Left lobe of liver (tissue), 2 donors: ENCODE data around the gene CDC42BPA. TPM values are rescaled to one million over a fixed set of nuclear protein-coding genes. Genes with fewer than 3 reads are reported as not detected.

ENCODE experiments used
- ATAC-seq: fragments of 200-7000 bp; cut with Tn5 transposase; one replicate; pipeline ENCODE4 v1.9.1; 2020; ENCODE audit warnings: mild to moderate bottlenecking, moderate library complexity
- DNase-seq: peaks from one replicate; pipeline ENCODE4 v3.0.0-alpha.2; 2020; ENCODE audit warnings: low spot score
- total RNA-seq: library from RNA; stranded (reverse); gene quantifications from one replicate; pipeline ENCODE4 v1.2.1, GENCODE V29; 2021
- donor health status: DM: no; HTN: no; CAD: no; lungs with moderate emphysema.
- donor health status: DM: no; HTN: yes; CAD: no.

CDC42BPA gene
- total RNA-seq, 1 donor from 2014 or later: 14.5 TPM

DNA sequence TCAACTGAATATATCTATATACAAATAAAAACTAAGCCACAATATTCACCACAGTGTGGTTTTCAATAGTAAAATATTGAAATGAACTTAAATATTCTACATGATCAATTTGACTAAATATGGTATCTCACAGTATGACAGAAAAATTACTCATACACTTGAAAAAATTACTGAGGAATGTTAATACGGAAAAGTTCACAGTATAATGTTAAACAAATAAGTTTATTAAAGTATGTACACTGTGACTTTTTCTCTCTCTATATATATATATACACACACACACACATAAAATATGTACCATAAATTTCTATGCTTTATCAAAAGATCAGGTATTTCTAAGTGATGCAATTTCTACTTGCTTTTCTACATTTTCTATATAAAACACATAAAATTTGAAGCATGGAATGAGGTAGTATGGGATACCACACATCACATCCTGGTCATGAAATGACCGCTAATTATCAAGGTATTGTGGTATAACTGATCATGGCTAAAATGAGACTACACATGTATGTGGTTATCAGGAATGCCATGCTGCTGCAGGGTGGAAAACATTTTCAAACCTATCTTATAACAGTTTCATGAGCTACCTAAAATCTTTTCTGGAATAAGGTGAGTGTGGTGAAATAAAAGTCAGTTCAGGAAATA, 102.3 kb downstream of the CDC42BPA start:
- DNase-seq (no peak), ATAC-seq (no peak)

DNA sequence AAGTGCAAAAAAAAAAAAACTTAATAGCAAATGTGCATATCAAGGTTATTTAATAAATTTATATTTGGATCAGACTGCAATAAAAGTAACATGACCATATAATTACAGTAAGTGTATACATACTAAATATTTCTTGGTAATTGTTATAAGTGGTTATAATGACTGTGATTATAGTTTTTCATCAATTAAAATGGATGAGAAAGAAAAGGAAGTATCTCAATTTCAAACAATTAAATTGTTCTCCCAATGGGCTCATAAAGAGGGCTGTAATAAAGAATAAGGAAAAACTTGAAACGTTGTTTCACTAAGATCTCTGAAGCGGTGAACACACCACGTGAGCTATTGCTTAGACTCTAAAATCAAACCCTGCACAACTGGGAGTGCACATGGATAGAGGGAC, 104.1 kb downstream of the CDC42BPA start:
- ATAC-seq: no peak
- DNase-seq: no peak

DNA sequence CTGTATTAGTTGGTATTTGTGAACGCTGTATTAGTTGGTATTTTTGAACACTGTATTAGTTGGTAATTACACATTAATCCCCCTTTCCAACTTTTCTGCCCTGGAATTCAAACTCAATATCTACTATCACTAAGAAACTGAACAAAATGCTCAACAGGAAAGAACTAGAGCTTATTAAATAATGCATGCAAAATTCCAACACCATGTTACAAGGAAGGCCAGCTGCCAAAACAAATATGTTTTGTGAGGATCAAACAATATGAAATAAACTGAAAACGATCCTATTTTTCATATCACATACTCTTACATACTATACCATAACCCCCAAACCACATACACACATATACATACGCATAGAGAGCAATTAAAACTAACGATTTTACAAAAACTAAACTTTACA, 104.9 kb downstream of the CDC42BPA start:
- DNase-seq: no peak
- ATAC-seq: no peak

DNA sequence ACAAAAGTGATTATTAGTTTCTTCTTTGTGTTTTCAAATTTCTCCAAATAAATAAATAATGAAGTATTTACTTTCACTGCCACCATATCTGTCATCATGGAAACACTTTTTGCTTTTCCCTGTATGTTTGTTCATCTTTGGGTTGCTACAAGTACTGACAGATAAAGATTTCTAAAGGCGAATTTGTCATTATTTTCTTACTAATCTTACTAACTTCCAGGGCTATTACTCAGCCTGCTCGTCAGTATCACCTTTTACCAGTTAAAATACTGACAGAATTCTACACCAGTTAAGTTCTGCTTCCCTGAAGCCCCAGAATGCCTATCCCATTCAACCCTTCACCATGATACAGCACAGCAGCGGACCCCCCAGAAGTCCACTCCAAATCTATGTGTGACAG, 106.1 kb downstream of the CDC42BPA start:
- no peak for DNase-seq
- ATAC-seq: no peak

DNA sequence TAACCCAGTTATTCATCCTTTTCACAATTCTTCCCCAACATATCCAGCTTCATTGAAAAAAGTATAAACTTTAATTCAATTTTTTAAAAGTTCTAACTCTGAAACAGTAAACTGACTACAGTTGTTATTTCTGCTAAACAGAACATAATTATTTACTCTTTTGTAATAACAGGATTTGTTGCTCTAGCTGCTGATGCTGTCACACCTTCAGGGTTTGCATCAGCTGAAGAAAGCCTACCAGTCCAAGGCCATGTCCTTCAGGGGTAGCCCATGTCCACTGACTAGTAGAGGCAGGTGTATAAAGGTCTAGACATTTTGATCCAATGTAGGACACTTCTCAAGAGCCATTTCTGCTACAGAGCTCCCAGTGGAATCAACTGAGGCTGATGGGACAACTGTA, 107.7 kb downstream of the CDC42BPA start:
- DNase-seq (no peak), ATAC-seq (no peak)

DNA sequence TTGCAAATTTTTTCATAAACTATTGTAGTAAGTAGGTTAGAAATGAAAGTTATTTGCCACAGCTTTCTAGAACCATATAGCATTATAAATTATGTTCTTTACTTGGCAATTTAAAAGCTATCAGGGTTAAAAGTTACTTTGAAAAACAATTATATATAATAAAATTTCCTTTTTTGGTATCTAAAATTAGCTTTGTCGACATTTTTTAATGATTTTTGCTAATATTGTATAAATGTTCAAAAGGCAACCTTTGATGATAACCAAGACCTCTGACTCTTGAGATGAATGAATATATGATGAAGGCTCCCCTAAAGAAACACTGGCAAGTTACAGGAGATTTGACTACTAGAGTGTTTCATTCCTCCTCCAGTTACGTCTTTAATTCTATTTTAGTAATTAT, 121.2 kb downstream of the CDC42BPA start:
- DNase-seq (no peak), ATAC-seq (no peak)

DNA sequence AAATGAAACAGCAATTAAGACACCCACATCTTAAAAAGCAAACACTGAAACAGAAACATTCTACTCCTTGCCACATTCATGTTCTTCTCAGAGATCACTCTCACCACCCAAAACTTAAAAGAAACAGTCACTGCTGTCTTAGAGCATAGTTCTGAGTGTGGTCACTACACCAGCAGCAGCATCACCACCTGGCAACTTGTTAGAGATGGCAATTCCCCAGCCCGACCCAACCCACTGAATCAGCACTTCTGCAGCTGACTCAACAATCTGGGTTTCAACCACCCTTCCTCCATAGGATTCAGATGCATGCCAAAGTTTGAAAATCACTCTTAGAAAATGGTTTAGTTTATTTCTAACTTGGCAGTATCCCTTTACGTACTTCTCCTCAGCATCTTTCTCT, 126.1 kb downstream of the CDC42BPA start:
- no peak for DNase-seq
- ATAC-seq: peak; percentile 33

DNA sequence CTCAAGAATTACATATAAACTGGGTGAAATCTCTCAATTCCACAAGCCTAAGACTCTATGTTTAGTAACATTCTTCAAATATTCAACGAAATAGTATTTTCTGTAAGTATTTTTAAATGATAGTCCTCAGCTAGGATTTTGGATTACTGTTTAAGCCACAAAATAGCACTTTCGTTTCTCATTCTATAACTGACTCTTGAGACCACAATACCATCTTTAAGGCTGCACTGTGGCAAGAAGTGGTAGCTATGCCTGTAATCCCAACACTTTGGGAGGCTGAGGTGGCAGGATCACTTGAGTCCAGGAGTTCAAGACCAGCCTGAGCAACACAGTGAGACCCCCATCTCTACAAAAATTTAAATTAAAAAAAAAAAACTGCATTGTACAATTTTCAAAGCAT, 126.7 kb downstream of the CDC42BPA start:
- DNase-seq (no peak), ATAC-seq (no peak)

DNA sequence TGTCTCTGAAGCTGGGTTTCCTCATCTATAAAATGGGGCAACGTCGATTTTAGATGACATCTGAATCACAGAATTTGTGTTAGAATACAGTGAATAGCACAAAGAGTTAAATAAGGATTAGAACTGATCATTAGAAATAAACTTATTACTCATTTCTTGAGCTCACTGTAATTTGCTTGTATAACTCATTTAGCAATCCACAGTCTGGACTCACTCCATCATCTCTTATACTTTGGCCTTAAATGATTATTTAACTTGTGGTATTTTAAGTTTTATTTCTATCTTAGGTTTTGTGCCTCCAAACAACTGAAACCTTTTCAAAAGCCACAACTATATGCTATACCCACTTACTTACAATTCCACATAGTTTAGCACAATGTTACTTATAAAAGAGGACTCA, 128.0 kb downstream of the CDC42BPA start:
- no peak for ATAC-seq
- no peak for DNase-seq

DNA sequence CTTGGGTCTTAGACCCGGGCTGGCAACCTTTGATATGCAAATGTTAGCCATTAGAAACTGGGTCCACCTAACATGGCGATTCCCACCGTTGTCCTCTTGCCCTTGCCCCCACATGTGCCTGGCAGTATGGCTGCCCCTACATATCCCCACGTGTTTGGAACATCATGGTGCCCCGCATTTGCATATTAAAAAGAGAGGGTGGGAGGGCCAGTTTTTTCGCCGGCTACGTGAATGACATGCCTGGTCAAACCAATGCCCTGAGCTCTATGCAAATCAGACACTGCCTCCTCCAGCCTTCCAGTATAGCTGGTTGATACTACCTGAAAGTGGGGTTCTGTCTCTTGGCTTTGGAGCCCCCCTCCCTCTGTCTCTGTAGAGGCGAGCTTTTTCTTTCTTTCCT, 133.0 kb downstream of the CDC42BPA start:
- ATAC-seq: no peak
- no peak for DNase-seq

DNA sequence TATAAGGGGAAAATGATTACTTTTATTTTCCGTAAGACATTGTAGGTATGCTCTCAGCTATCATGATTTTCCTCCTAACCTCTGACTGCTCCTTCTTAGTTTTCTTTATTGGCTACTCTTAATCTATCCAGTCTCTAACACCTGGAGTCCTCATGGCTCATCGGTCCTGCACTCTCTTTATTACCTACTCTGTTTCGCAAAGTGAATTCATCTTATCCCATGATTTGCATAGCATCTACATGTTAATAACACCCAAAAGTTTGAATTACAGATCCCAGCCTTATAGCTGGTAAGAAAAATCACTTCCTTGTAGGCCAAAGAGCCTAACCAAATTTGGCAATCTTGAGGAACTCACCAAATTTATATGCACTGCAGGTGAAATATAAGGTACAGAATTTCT, 136.3 kb downstream of the CDC42BPA start:
- DNase-seq (no peak), ATAC-seq (no peak)

DNA sequence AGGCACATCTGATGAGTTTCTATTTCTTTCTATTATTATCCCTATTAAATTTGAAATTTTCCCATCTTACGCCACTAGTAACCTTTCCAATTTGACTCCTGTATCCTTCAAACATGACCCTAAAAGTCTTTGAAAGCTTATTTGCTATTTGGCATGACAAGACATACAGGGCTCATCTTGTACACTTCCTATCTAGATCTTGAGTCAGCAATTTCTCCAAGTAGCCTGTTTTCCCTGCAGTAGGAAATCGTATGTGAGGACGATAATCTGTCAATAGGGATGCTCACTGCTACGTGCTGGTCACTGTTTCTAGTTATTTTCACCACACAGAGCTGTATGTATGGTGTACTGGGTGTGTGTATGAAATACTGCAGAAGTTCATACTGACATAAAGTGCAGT, 142.7 kb downstream of the CDC42BPA start:
- DNase-seq (no peak), ATAC-seq (no peak)

DNA sequence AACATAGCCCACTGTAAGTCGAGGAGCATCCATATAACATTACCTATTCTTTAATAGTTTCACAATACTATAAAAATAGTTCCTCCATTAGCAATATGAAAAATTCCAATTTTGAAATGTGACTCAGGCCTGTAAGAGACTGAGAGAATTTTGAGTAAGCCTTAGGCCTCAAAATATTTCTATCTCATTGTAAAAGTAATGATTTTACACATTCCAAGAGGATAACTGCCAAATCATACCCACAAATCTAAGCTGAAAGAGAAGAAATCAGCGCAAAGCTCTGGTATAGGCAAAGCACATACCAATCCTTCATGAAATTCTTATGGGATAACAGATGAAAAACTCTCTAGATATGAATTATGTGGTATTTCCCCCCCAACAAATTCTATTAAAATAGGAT, 144.1 kb downstream of the CDC42BPA start:
- DNase-seq (no peak), ATAC-seq (no peak)

DNA sequence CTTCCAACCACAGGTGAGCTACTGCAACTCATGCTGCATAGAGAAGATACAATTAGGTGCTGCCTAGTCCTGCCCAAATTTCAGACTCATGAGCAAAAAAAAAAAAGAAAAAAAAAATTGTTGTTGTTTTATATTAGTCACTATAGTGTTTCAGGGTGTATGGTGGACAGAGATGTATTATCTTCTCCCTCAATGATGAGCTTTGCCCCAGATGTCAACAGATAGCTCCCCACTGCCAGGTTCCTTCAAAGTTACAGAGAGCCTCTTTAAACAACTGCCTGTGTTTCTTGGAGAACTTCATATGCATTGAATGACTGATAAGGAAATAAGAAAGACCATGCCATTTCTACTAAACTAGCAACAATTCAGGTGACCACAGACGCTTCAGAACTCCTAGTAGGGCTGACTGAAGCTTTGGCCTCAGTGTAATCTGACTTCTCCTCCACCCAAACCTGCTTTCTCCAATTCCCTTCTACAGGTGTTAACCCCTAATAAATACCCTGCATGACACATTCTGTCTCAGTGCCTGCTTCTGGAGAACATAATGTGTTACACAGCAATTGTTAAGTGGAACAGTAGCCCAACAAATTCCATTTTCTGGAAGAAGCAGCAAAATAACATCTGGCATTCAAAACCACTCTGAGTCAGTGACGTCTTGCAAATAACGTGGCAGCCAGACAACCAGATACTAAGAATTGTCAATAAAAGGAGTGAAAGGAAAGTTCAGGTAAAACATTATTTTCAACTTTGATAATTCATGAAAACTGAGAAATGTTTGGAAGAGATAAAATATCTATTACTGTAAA, 147.7 kb downstream of the CDC42BPA start:
- ATAC-seq (no peak), DNase-seq (no peak)

DNA sequence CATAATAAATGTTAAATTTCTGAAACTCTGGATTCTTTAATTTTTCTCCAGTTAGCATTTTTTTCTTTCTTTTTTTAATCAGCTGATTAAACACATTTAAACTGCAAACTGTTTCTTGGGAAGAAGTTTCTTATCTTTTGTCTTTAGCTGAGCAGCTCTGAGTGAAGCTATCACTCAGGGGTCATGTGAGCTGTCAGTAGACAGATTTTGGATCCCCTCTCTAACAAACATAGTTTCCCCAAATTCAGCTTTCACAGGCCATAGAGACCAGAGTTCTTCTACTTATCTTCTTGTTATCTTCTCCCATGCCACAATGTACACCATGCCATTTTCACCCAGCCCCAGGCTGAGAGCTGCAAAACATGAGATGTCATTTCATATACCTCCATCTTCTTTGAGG, 148.9 kb downstream of the CDC42BPA start:
- no peak for DNase-seq
- no peak for ATAC-seq

DNA sequence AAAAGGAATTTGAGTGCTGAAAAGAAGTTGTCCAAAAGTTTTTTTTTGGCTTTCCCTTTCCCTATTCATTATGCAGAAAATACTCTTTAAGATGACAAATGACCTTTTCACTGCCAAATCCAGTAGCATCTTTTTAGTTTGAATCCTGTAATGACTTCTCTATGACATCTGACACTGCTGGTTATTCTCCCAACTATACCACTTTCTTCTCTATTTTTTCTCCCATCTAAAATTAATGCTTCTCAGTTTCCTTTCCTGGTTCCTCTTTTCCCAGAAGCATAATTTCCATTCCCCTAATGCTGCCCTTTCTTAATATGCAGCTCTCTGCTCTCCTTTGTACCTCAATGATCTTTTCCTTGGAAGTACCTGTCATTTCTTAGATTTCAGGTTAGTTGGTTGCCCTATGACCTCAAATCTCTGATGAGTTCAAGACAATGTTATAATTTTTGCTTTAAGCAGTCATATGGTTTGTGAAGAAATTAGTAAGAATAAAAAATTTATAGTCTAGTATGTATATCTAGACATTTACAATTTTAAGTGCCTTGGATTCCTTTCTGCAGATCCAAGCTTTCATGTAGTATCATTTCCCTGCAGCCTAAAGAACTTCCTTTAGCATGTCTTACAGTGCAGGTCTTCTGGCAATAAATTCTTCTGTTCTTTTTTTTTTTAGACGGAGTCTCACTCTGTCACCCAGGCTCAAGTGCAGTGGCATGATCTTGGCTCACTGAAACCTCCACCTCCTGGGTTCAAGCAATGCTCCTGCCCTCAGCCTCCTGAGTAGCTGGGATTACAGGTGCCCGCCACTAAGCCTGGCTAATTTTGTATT, 150.8 kb downstream of the CDC42BPA start:
- no peak for ATAC-seq
- DNase-seq: no peak

DNA sequence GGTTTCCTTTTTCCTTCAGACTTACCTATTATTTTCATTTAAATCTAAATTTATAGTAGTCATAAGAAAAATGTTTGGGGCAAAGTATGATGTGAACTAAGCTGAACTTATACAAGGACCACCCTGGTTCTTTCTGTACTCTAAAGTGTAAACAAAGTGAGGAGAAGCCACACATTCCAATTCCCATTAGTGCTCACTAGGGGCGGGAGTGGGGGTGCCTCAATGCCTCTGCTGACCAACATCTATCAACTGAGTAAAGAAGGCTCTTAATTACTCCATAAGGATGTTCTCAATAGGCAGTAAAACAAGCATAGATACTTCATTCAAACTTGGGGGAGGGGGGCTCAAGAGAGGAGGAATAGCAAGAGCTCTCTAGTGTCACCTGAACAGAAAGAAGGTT, 151.7 kb downstream of the CDC42BPA start:
- no peak for DNase-seq
- no peak for ATAC-seq

DNA sequence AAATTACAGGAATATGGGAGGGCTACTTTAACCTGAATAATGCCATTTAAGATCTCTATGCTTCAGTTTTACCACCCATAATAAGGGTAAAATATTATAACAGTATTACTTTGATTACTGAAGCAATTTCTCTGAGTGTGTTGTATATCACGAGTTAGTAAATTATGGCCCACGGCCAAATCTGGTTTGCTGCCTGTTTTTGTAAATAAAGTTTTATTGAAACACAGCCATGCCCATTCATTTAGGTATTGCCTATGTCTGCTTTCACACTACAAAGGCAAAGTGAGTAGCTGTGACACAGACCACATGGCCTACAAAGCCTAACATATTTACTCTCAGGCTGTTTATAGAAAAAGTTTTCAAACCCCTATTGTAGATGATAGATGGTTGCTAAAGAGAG, 156.8 kb downstream of the CDC42BPA start:
- no peak for ATAC-seq

DNA sequence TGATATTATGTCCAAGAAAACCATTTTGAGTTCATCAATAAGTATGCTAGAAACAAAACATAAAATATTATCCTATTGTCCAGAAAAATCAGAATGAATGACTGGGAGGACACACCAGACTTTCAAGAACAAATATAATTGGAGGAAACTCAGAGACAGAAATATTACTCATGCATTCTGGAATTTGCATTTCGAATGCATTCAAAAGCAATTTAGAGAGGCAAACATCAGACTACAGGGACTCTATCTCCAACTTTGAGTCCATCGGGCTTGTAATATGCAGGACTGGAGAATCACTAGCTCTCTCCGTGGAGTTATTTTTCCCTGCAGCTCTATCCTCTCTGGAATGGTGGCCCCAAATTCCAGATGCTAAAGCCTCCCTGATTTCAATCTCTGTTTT, 161.8 kb downstream of the CDC42BPA start:
- ATAC-seq (no peak), DNase-seq (no peak)

More for the DNA sequence above, 156.8 kb downstream of the CDC42BPA start:
- no peak for DNase-seq

DNA sequence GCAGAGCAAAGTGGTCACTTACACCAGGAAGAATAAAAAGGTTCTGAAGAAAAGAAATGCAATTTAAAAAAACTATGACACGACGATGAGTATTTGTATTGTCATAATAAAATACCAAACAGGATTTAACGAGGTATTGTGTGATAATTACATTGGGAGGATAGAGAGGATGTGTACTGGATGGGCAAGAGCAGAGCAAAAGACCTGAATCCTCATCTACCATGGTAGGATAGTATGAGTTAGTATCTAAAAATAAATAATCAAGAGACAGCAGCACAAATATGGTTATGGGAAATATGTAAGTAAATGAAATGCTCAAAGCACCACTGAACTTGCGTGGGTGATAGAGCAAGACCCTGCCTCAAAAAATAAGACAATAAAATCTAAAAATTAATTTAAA, 162.6 kb downstream of the CDC42BPA start:
- no peak for ATAC-seq
- no peak for DNase-seq

DNA sequence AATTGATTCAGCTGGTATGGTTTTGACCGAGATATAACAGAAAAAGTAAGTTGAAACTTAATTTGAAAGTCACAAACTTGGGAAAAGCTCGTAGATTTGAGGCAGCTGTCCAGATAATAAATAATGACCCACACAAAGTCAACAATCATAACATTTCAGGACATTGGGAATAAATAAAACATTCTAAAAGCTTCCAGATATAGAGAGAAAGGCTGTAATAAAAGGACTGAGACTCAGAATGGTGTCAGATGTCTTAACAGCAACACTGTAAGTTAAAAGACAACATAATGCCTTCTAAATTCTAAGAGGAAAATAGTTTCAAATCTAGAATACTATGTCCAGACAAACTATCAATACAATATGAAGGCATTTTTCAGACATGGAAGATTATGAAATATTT, 163.3 kb downstream of the CDC42BPA start:
- ATAC-seq: no peak
- no peak for DNase-seq

DNA sequence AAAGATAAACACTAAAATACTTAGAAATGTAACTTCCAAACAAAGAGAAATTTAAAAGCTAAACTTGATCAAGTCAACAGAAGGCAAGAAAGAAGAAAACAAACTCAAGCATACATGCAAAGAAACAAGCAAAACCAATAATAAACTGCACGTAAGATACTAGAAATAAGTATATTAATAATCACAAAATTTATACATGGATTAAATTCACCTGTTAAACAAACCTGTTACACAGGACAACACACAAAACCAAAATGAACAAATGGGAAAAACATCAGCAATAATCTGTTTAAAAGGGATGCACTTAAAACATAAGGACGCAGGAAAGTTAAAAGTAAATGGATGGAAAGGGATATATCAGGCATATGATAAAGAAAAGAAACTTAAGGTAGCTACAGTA, 165.8 kb downstream of the CDC42BPA start:
- DNase-seq (no peak), ATAC-seq (no peak)
